Spinal cord (tissue), 10 donors: ENCODE results near the gene TMEM237. TPM values are rescaled to one million over a fixed set of nuclear protein-coding genes. Genes with fewer than 3 reads are reported as not detected.

Source experiments
- DNase-seq, 6 donors: peaks; one replicate each; pipeline versions ENCODE4 v3.0.0 to v3.0.0-alpha.2; 2013 to 2015; ENCODE audit warnings: low spot score in 6 of 6, low read depth in 4 of 6
- H3K27ac ChIP-seq: one replicate; pipeline ENCODE4 v1.5.1; 2013; ENCODE audit warnings: low read depth, low read length, control low read depth
- H3K27me3 ChIP-seq: one replicate; pipeline ENCODE4 v1.6.1; 2013; ENCODE audit warnings: low read length; ENCODE audit not compliant: control insufficient read depth, insufficient read depth
- H3K36me3 ChIP-seq: one replicate; pipeline ENCODE4 v1.6.1; 2013; ENCODE audit warnings: low read length; ENCODE audit not compliant: control insufficient read depth, insufficient read depth
- H3K4me1 ChIP-seq: one replicate; pipeline ENCODE4 v1.6.1; 2013; ENCODE audit warnings: low read length; ENCODE audit not compliant: control insufficient read depth, insufficient read depth
- H3K4me3 ChIP-seq: one replicate; pipeline ENCODE4 v1.5.1; 2013; ENCODE audit warnings: low read depth, low read length, control low read depth
- H3K9me3 ChIP-seq: one replicate; pipeline ENCODE4 v1.6.1; 2013; ENCODE audit warnings: low read length; ENCODE audit not compliant: control insufficient read depth, insufficient read depth
- WGBS: methylation state at CpG from one replicate; pipeline ENCODE4 v1.1.5; 2013; ENCODE audit warnings: missing lambda C conversion rate; ENCODE audit not compliant: insufficient coverage; 5-methylcytosine and 5-hydroxymethylcytosine counted together
- polyA plus RNA-seq, 2 donors: library from polyadenylated mRNA; unstranded; fragments of 120-200 nt; gene quantifications; one replicate each; pipeline ENCODE4 v1.2.1, GENCODE V29; 2013; ENCODE audit not compliant: insufficient read length in 2 of 2
- total RNA-seq, 2 donors: library from RNA; depleted of rRNA in 1 of 2; stranded (reverse); fragments of 120-200 nt in 1 of 2; fragments of >200 nt in 1 of 2; gene quantifications; one replicate each; pipeline versions ENCODE4 v1.2.3 to v1.2.4, GENCODE V29; 2013 to 2014
- donor health status: healthy.

TMEM237 gene
- total and polyA plus RNA-seq, 4 donors, result 44.9 to 55.4 (median 46.2) TPM

DNA sequence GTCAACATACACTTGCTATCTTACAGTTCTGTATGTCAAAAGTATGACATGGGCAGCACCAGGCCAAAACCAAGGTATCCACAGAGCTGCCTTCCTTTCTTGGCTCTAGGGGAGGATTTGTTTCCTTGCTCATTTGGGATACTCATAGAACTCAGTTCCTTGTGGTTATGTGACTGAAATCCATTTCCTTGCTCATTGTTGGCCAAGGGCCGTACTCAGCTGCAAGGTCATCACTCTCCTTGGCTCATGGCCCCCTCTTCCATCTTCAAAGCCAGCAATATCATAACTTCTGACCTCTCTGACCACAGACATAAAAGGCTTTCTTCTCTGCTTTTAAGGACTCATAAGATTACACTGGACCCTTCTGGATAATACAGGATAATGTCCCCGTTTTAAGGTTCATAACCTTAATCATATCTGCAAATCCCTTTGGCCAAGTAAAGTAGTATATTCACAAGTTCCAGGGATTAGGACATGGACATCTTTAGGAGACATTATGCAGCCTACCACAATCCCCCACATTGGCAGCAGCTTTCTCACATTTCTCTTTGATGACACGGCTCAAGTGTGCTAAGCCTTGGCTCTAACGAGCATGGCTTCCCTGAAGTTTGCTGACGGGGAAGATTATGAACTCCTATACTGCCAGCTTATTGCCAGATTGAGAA, 20.9 kb downstream of the TMEM237 start:
- Histone ChIP-seq H3K27me3 (no peaks in the 10 kb centered on the region), H3K27ac (no peak overlapping the region)
- 90% methylated on average over 4 of the region's 5 CpGs for WGBS

DNA sequence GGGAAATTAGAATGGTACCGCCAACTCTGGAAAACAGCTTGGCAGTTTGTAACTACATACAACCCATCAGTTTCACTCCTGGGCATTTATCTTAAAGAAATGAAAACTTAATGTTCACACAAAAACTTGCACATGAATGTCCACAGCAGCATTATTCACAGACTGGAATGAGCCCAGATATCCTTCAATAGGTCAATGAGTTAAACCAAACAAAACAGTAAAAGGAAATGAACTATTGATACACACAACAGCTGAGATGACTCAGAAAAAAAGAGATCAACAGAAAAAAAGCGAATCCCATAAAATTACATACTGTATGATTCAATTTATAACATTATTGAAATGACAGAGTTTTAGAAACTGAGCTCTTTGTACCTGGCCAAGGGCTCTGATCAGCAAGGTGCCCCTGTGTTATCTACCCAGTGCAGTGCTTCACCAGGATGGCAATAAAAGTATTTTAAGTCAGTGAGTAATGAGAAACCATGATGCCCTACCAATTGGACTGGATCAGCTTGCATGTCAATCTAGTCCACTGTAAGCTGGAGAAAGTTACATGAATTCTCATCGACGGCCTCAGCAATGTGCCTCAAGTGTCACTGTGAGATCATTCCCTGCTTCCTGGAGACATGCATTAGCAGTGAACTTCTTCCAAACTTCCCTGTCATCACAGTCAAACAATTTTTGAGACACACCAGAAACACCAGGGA, 21.9 kb downstream of the TMEM237 start:
- no peaks in the 10 kb centered on the region for H3K9me3 ChIP-seq
- H3K4me1 ChIP-seq, result peaks cover 6% of the 10 kb centered on the region
- no peak overlapping the region for H3K4me3 ChIP-seq
- DNase-seq, result no peak
- H3K36me3 ChIP-seq, result peaks cover 3% of the 10 kb centered on the region
- no peak overlapping the region for H3K27ac ChIP-seq
- 100% methylated on average over 3 of the region's 4 CpGs for WGBS
- H3K27me3 ChIP-seq, result no peaks in the 10 kb centered on the region

More for the DNA sequence above, 20.9 kb downstream of the TMEM237 start:
- Histone ChIP-seq H3K36me3 (peaks cover 8% of the 10 kb centered on the region), H3K9me3 (no peaks in the 10 kb centered on the region), H3K4me1 (peaks cover 6% of the 10 kb centered on the region), H3K4me3 (no peak overlapping the region)
- DNase-seq, result no peak

DNA sequence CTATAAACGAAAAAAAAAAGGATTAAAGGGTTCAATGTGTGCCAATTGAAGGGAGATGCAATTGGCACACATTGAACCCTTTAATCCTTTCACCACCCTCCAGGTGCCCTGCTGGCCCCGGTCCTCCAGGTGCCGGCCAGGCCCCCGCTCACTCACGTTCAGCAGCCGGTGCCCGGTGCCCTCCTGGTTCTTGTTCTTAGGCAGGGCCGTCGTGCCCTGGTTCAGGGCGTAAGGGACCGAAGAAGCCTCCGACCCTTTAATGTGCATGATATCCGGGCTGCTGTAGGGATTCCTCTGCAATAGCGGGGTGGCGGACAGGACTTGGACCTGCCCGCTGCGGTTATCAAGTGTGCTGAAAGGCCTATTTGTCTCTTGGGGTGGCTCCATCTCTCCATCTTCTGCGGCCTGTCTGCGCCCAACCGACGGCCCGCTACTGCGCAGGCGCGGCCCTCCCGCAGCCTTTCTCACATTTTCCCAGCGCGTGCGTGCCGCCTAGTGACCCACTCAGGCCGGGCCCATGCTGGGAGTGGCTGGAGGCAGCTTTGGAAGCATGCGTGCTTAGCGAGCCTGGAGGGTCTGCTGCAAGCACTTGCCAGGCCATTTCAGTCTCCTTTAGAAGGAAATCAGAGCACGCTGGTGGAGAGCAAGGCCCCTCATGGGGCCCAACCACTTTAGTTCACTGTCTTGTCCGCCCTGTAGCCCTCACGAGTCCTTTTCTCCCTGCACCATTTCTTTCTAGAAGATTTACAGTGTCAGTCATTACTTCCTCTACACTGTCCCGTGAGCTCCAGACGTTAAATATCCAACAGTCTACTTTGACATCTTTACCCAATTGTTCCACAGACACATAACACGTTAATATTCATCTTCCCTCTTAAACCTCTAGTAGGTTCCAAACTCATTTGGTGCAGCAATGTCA, 24.3 kb downstream of the TMEM237 start:
- peak in 2 of 6 donors; percentile 74 to 78 for DNase-seq
- H3K4me1 ChIP-seq, result peaks cover 6% of the 10 kb centered on the region
- 43% methylated on average over 38 of the region's 39 CpGs for WGBS
- no peak overlapping the region for H3K27ac ChIP-seq
- no peaks in the 10 kb centered on the region for H3K9me3 ChIP-seq
- peak overlapping the region; percentile 13 for H3K4me3 ChIP-seq
- no peaks in the 10 kb centered on the region for H3K36me3 ChIP-seq
- no peaks in the 10 kb centered on the region for H3K27me3 ChIP-seq

DNA sequence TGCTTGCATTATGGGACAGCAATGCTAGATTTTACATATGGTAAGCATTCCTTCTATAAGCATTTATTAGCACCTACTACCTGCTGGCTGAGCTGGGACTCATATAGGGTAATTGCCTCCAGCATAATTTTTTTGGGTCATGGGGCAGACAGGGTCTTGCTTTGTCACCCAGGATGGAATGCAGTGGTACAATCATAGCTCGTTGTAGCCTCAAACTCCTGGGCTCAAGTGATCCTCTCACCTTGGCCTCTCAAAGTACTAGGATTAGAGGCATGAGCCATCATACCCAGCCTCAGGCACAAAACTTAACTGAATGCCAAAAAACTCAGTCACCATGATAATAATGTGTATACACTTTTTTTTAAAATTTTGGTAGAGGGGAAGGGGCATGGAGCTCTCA, 35.3 kb downstream of the TMEM237 start:
- Histone ChIP-seq H3K36me3 (no peaks in the 10 kb centered on the region), H3K4me3 (no peak overlapping the region), H3K9me3 (no peaks in the 10 kb centered on the region), H3K27ac (no peak overlapping the region), H3K27me3 (no peaks in the 10 kb centered on the region), H3K4me1 (no peaks in the 10 kb centered on the region)
- DNase-seq, result no peak
- WGBS, result no CpG with 5 or more reads among the region's 1 CpG

DNA sequence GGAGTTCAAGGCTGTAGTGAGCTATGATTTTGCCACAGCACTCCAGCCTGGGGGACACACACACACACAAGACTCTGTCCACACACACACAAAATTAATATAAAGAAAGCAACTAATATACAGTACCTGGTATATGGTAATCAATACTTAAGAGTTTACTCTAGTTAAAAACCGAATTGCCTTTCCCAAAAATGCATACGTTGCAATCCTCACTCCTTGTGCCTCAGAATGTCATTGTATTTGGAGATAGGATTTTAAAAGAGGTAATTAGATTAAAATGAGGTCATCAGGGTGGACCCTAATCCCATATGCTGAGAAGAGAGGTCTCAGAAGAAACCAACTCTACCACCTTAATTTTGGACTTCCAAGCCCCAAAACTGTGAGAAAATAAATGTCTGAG, 35.7 kb downstream of the TMEM237 start:
- H3K27ac ChIP-seq, result no peak overlapping the region
- no peak overlapping the region for H3K4me3 ChIP-seq
- no CpG with 5 or more reads among the region's 2 CpGs for WGBS
- DNase-seq, result no peak
- no peaks in the 10 kb centered on the region for H3K27me3 ChIP-seq
- H3K4me1 ChIP-seq, result no peaks in the 10 kb centered on the region
- H3K9me3 ChIP-seq, result no peaks in the 10 kb centered on the region
- H3K36me3 ChIP-seq, result no peaks in the 10 kb centered on the region

DNA sequence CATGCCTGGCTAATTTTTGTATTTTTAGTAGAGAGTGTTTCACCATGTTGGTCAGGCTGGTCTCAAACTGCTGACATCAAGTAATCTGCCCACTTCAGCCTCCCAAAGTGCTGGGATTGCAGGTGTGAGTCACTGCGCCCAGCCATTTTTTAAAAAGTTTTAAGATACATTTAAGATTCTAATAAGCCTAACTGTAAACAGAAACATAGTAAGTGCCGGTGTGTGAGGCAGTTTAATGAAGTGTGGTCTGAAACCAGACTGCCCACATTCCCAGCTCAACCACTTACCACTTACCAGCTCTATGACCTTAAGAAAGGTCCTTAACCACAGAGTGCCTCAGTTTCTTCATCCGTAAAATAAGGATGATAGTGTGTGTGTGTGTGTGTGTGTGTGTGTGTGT, 42.4 kb downstream of the TMEM237 start:
- DNase-seq, result no peak
- no peaks in the 10 kb centered on the region for H3K27me3 ChIP-seq
- no CpG with 5 or more reads among the region's 3 CpGs for WGBS

DNA sequence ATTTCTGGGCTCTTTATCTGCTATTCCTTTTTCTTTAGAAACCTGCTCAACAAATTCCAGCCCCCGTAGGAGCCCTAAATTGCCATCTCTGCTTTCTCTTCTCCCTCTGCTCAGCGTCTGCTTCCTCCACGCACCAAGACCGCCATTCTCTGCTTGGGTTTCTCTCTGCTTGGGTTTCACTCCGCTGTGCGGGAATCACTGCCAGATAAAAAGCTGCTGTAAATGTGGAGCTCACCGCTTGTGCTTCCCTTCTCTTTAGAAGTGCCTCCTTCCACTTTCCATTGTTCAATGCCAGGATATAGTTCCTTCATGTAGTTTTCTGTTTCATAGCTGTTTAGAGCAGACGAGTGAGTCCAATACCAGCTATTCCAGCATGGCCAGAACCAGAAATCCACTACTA, 45.9 kb downstream of the TMEM237 start:
- no peaks in the 10 kb centered on the region for H3K27me3 ChIP-seq
- H3K36me3 ChIP-seq, result no peaks in the 10 kb centered on the region
- peak in 1 of 6 donors; percentile 19 for DNase-seq
- no peaks in the 10 kb centered on the region for H3K4me1 ChIP-seq
- 68% methylated on average over 7 of the region's 8 CpGs for WGBS
- H3K27ac ChIP-seq, result no peak overlapping the region
- H3K4me3 ChIP-seq, result no peak overlapping the region
- H3K9me3 ChIP-seq, result no peaks in the 10 kb centered on the region

More for the DNA sequence above, 42.4 kb downstream of the TMEM237 start:
- Histone ChIP-seq H3K9me3 (no peaks in the 10 kb centered on the region), H3K4me3 (no peak overlapping the region), H3K27ac (no peak overlapping the region), H3K36me3 (no peaks in the 10 kb centered on the region), H3K4me1 (no peaks in the 10 kb centered on the region)

DNA sequence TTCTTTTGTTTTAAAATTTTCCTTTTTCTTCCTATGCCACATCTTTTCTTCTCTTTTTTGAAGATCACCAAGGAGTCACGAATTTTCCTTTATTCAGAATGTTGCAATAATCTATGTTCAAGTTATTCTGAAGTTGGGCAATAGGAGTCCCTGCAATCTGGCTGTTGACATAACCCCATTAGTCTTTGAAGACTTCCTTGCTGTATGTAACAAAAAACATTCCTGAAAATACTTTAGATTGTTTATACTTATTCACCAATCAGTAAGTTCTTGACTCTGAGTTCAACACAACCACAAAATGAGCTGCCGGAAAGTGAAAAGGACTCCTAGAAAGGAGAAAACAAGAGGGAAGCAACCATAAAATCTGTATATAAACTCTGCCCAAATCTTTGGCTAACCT, 62.8 kb downstream of the TMEM237 start:
- Histone ChIP-seq H3K27me3 (no peaks in the 10 kb centered on the region), H3K36me3 (no peaks in the 10 kb centered on the region), H3K4me3 (no peak overlapping the region), H3K9me3 (no peaks in the 10 kb centered on the region), H3K4me1 (no peaks in the 10 kb centered on the region), H3K27ac (no peak overlapping the region)
- no CpG with 5 or more reads among the region's 2 CpGs for WGBS
- no peak for DNase-seq

DNA sequence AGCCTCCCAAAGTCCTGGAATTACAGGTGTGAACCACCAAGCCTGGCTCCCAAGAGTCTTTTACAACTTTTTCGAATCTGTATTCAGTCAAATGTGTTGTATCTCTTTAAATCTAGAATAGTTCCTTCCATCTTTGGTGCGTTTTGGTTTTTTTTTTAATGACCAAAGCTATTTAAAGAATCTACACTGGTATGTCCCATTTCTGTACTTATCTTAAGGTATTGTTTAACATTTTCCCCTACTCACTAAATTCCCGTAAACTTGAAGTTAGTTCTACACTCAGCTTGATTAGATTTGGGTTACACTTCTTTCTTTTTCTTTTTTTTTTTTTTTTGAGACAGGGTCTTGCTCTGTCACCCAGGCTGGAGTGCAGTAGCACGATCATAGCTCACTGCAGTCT, 63.8 kb downstream of the TMEM237 start:
- H3K4me3 ChIP-seq, result no peak overlapping the region
- H3K27me3 ChIP-seq, result no peaks in the 10 kb centered on the region
- no CpG with 5 or more reads among the region's 4 CpGs for WGBS
- H3K36me3 ChIP-seq, result no peaks in the 10 kb centered on the region
- no peaks in the 10 kb centered on the region for H3K9me3 ChIP-seq
- no peaks in the 10 kb centered on the region for H3K4me1 ChIP-seq
- DNase-seq, result no peak
- no peak overlapping the region for H3K27ac ChIP-seq
